IMR-90 (cell line): ENCODE data around the gene NGFR. TPM values are rescaled to one million over a fixed set of nuclear protein-coding genes. Genes with fewer than 3 reads are reported as not detected.

Experiments
- ATAC-seq: fragments of 200-7000 bp; cut with Tn5 transposase; 2 replicates; pipeline ENCODE4 v1.9.1; 2020; ENCODE audit warnings: low read depth, mild to moderate bottlenecking, moderate library complexity
- BruUV-seq: library from RNA; stranded (reverse); fragments of 400-500 nt; replicated peaks from 2 replicates; lab custom pipeline; 2021; lab: Mats Ljungman, UMichigan
- CTCF ChIA-PET: fragments of 300-600 bp; formaldehyde crosslinking; extraction: SDS; loops from one replicate; lab custom pipeline; 2021; ENCODE audit warnings: antibody characterized with exemption; lab: Yijun Ruan, JAX
- POLR2A ChIA-PET: fragments of 300-600 bp; sonication (Branson Sonifier 250); formaldehyde crosslinking; loops from one replicate; lab custom pipeline; 2022; ENCODE audit warnings: antibody characterized with exemption; ENCODE audit not compliant: unreplicated experiment; lab: Charles Lee
- DNase-seq: peaks from one replicate; pipeline ENCODE4 v3.0.0; 2013
- H2AFZ ChIP-seq: replicated peaks from 2 replicates; pipeline ENCODE3; 2013; ENCODE audit warnings: low read length, mild to moderate bottlenecking; ENCODE audit not compliant: poor library complexity
- H2AK5ac ChIP-seq: 2 replicates; pipeline ENCODE4 v1.6.1; 2013; ENCODE audit warnings: low read depth, low read length, inconsistent platforms
- H2AK9ac ChIP-seq: replicated peaks from 2 replicates; pipeline ENCODE3; 2013; ENCODE audit warnings: mild to moderate bottlenecking, low read depth, low read length, moderate library complexity; ENCODE audit not compliant: poor library complexity
- H2BK120ac ChIP-seq: 2 replicates; pipeline ENCODE4 v1.6.1; 2013; ENCODE audit warnings: low read depth, low read length, inconsistent platforms
- H2BK15ac ChIP-seq: 3 replicates; pipeline ENCODE4 v1.6.1; 2013; ENCODE audit warnings: low read depth, low read length, inconsistent platforms
- H2BK20ac ChIP-seq: 2 replicates; pipeline ENCODE4 v1.6.1; 2013; ENCODE audit warnings: low read depth, mild to moderate bottlenecking, inconsistent platforms, low read length, moderate library complexity
- H2BK5ac ChIP-seq: 2 replicates; pipeline ENCODE4 v1.6.1; 2013; ENCODE audit warnings: mild to moderate bottlenecking, low read depth, low read length, inconsistent platforms; ENCODE audit not compliant: poor library complexity, severe bottlenecking
- H3K14ac ChIP-seq: replicated peaks from 2 replicates; pipeline ENCODE4 v1.6.1; 2013; ENCODE audit warnings: low read depth, low read length, inconsistent platforms
- H3K18ac ChIP-seq: 2 replicates; pipeline ENCODE4 v1.6.1; 2013; ENCODE audit warnings: low read depth, low read length, control low read depth
- H3K23ac ChIP-seq: 2 replicates; pipeline ENCODE4 v1.6.1; 2013; ENCODE audit warnings: low read depth, low read length, inconsistent platforms
- H3K27ac ChIP-seq: 2 replicates; pipeline ENCODE4 v1.5.1; 2013; ENCODE audit warnings: mild to moderate bottlenecking, control low read depth, low read length; ENCODE audit not compliant: insufficient read depth
- H3K27me3 ChIP-seq: 2 replicates; pipeline ENCODE4 v1.6.1; 2013; ENCODE audit warnings: low read length; ENCODE audit not compliant: control insufficient read depth, insufficient read depth
- H3K36me3 ChIP-seq: 2 replicates; pipeline ENCODE4 v1.6.1; 2013; ENCODE audit warnings: low read length, mixed read lengths; ENCODE audit not compliant: control insufficient read depth, insufficient read depth
- H3K4ac ChIP-seq: 2 replicates; pipeline ENCODE4 v1.6.1; 2013; ENCODE audit warnings: low read depth, low read length, inconsistent platforms
- H3K4me1 ChIP-seq: 2 replicates; pipeline ENCODE4 v1.6.1; 2013; ENCODE audit warnings: low read length, mixed read lengths; ENCODE audit not compliant: control insufficient read depth, insufficient read depth
- H3K4me2 ChIP-seq: 2 replicates; pipeline ENCODE4 v1.6.1; 2013; ENCODE audit warnings: low read depth, mild to moderate bottlenecking, control low read depth, low read length, moderate library complexity
- H3K4me3 ChIP-seq: 2 replicates; pipeline ENCODE4 v1.5.1; 2013; ENCODE audit warnings: low read depth, mild to moderate bottlenecking, control low read depth, low read length, moderate library complexity; ENCODE audit not compliant: insufficient read depth
- H3K56ac ChIP-seq: 2 replicates; pipeline ENCODE4 v1.6.1; 2013; ENCODE audit warnings: low read length, inconsistent platforms; ENCODE audit not compliant: insufficient read depth; ENCODE audit errors: extremely low read depth
- H3K79me1 ChIP-seq, 2 experiments: 2 replicates each; pipeline ENCODE4 v1.6.1; 2013; ENCODE audit warnings: low read length in 2 of 2, inconsistent platforms in 1 of 2, low read depth in 1 of 2
- H3K9ac ChIP-seq: 2 replicates; pipeline ENCODE4 v1.6.1; 2013; ENCODE audit warnings: low read depth, low read length, control low read depth
- H3K9me1 ChIP-seq: 2 replicates; pipeline ENCODE4 v1.6.1; 2013; ENCODE audit warnings: low read length, inconsistent platforms; ENCODE audit not compliant: insufficient read depth
- H3K9me3 ChIP-seq: 2 replicates; pipeline ENCODE4 v1.6.1; 2013; ENCODE audit warnings: low read length; ENCODE audit not compliant: control insufficient read depth, insufficient read depth
- H4K20me1 ChIP-seq: 2 replicates; pipeline ENCODE4 v1.6.1; 2013; ENCODE audit warnings: low read length, inconsistent platforms; ENCODE audit not compliant: insufficient read depth
- H4K5ac ChIP-seq: 2 replicates; pipeline ENCODE4 v1.6.1; 2013; ENCODE audit warnings: mild to moderate bottlenecking, low read depth, low read length, control low read depth
- H4K8ac ChIP-seq, 2 experiments: 2 replicates each; pipeline ENCODE4 v1.6.1; 2013; ENCODE audit warnings: low read depth in 2 of 2, low read length in 2 of 2, control low read depth in 1 of 2, inconsistent platforms in 1 of 2
- H4K91ac ChIP-seq: 2 replicates; pipeline ENCODE4 v1.6.1; 2013; ENCODE audit warnings: low read depth, low read length, inconsistent platforms; ENCODE audit not compliant: insufficient read depth
- BHLHE40 ChIP-seq: fragments of 150-350 bp; IDR thresholded peaks from 2 replicates; pipeline ENCODE4 v1.6.1; 2016; ENCODE audit warnings: mild to moderate bottlenecking, low read depth, low read length
- CHD1 ChIP-seq: IDR thresholded peaks from 2 replicates; pipeline ENCODE4 v1.6.1; 2012; ENCODE audit warnings: low read depth, low read length, improper control_type of control experiment
- CTCF ChIP-seq: conservative IDR thresholded peaks from 2 replicates; pipeline ENCODE4 v1.5.1; 2012; ENCODE audit warnings: mild to moderate bottlenecking, low read depth, low read length, improper control_type of control experiment
- ELK1 ChIP-seq: fragments of 150-350 bp; IDR thresholded peaks from 2 replicates; pipeline ENCODE4 v1.6.1; 2016; ENCODE audit warnings: low read depth, mild to moderate bottlenecking, low read length, moderate library complexity, borderline replicate concordance
- FOS ChIP-seq: fragments of 150-350 bp; IDR thresholded peaks from 2 replicates; pipeline ENCODE4 v1.6.1; 2016; ENCODE audit warnings: low read depth, low read length
- MAFK ChIP-seq: IDR thresholded peaks from 2 replicates; pipeline ENCODE4 v1.6.1; 2012; ENCODE audit warnings: low read depth, low read length, improper control_type of control experiment
- MXI1 ChIP-seq: IDR thresholded peaks from 2 replicates; pipeline ENCODE4 v1.6.1; 2012; ENCODE audit warnings: low read depth, mild to moderate bottlenecking, low read length, moderate library complexity, borderline replicate concordance
- RAD21 ChIP-seq: IDR thresholded peaks from 2 replicates; pipeline ENCODE4 v1.6.1; 2012; ENCODE audit warnings: low read length, improper control_type of control experiment
- RCOR1 ChIP-seq: IDR thresholded peaks from 2 replicates; pipeline ENCODE4 v1.6.1; 2012; ENCODE audit warnings: mild to moderate bottlenecking, low read length, improper control_type of control experiment; ENCODE audit not compliant: insufficient replicate concordance
- RFX5 ChIP-seq: IDR thresholded peaks from 2 replicates; pipeline ENCODE4 v1.8.0; 2012; ENCODE audit warnings: low read depth, mild to moderate bottlenecking, low read length, moderate library complexity
- USF2 ChIP-seq: fragments of 150-350 bp; IDR thresholded peaks from 2 replicates; pipeline ENCODE4 v1.6.1; 2017; ENCODE audit warnings: mild to moderate bottlenecking, antibody characterized with exemption, low read length, low read depth
- WGBS, 2 experiments: methylation state at CpG; one replicate each; pipeline versions ENCODE4 v1.1.5 to v1.1.7; 2013; ENCODE audit warnings: missing lambda C conversion rate in 2 of 2; ENCODE audit not compliant: insufficient read length in 1 of 2; ENCODE audit errors: extremely low coverage in 2 of 2; 5-methylcytosine and 5-hydroxymethylcytosine counted together
- dilution Hi-C: fragments of 300-500 bp; cut with HindIII; formaldehyde crosslinking; loops from one replicate; pipeline ENCODE4 v1.14.3; 2018; ENCODE audit warnings: low sequenced_read_pairs; ENCODE audit not compliant: unreplicated experiment
- in situ Hi-C: fragments of 300-500 bp; cut with MboI; formaldehyde crosslinking; loops from 3 replicates; pipeline ENCODE4 v1.14.3; 2019; ENCODE audit warnings: low sequenced_read_pairs, inconsistent platforms, mixed read lengths
- intact Hi-C: fragments of 100-400 bp; cut with micrococcal nuclease; formaldehyde crosslinking; loops from 2 replicates; pipeline ENCODE4 v1.10.0; 2022
- polyA plus RNA-seq, 3 experiments: library from polyadenylated mRNA; depleted of rRNA; stranded (reverse); fragments of >200 nt; gene quantifications; 2 replicates each; pipeline ENCODE4 v1.2.3, GENCODE V29; 2012; ENCODE audit warnings: low replicate concordance in 1 of 3
- total RNA-seq: library from RNA; depleted of rRNA; stranded (reverse); fragments of >200 nt; gene quantifications from 2 replicates; pipeline ENCODE4 v1.2.3, GENCODE V29; 2012

NGFR gene
- total and polyA plus RNA-seq, 2 of the 4 experiments (the other 2 are of a cell fraction) = 0.15 to 0.18 TPM

- no peak for TF ChIP-seq USF2
These were observed 53.6 kb downstream of the NGFR start (continued) for GRCh38 chr17:49548506-49549310.

GRCh38 chr17:49549311-49549605 is 54.2 kb downstream of the NGFR start:
- no peak overlapping the region for H3K4me3 ChIP-seq
- H2AK5ac ChIP-seq = no peak overlapping the region
- H3K79me1 ChIP-seq = no peaks in the 10 kb centered on the region
- H4K91ac ChIP-seq = no peak overlapping the region
- WGBS, 2 experiments = 86% methylated on average over 3 of the region's 6 CpGs; no CpG with 5 or more reads in 1 of the 2 experiments
- no peak overlapping the region for H3K18ac ChIP-seq
- in situ Hi-C loops (loop anchor here (10.0 kb wide), 1 partner anchor 234 kb away; no protein-coding TSS in a partner anchor), dilution Hi-C loops (no loop called here), intact Hi-C loops (no loop called here)
- H3K9me3 ChIP-seq = peaks cover 1% of the 10 kb centered on the region; the same call in 1 of the 2 replicates
- BruUV-seq = no TSS peak
- H3K56ac ChIP-seq = no peak overlapping the region
- no peak overlapping the region for H2BK120ac ChIP-seq
- ATAC-seq (no peak), DNase-seq (no peak)
- H3K9ac ChIP-seq = no peak overlapping the region
- ChIA-PET POLR2A (no interaction called here), CTCF (no interaction called here)
- no peak overlapping the region for H3K4ac ChIP-seq
- no peak overlapping the region for H2AFZ ChIP-seq
- H3K23ac ChIP-seq = no peak overlapping the region
- no peaks in the 10 kb centered on the region for H3K36me3 ChIP-seq
- H3K27me3 ChIP-seq = peaks cover 54% of the 10 kb centered on the region
- no peaks in the 10 kb centered on the region for H3K9me1 ChIP-seq
- no peak overlapping the region for H2BK20ac ChIP-seq
- H3K4me2 ChIP-seq = no peak overlapping the region
- H2BK15ac ChIP-seq = no peak overlapping the region
- H3K27ac ChIP-seq = no peak overlapping the region
- no peak overlapping the region for H4K5ac ChIP-seq
- no peaks in the 10 kb centered on the region for H3K4me1 ChIP-seq
- no peaks in the 10 kb centered on the region for H4K20me1 ChIP-seq
- no peak overlapping the region for H4K8ac ChIP-seq
- no peak overlapping the region for H3K14ac ChIP-seq
- H2BK5ac ChIP-seq = no peak overlapping the region
- H2AK9ac ChIP-seq = no peak overlapping the region
- TF ChIP-seq ELK1 (no peak), BHLHE40 (no peak), RFX5 (no peak), RAD21 (no peak), USF2 (no peak), FOS (no peak), MAFK (no peak), RCOR1 (no peak), CTCF (no peak), MXI1 (no peak), CHD1 (no peak)
